ENCODE data around the gene TMEM190.
A peak's percentile ranks its signal among the peaks of the same experiment; 100 is the strongest.
"Not testable (repeated sequence)": the region's sequence is repeated elsewhere in the genome, so short reads cannot be mapped to it uniquely, and the experiment has no call there.

The TMEM190 gene

DNA sequence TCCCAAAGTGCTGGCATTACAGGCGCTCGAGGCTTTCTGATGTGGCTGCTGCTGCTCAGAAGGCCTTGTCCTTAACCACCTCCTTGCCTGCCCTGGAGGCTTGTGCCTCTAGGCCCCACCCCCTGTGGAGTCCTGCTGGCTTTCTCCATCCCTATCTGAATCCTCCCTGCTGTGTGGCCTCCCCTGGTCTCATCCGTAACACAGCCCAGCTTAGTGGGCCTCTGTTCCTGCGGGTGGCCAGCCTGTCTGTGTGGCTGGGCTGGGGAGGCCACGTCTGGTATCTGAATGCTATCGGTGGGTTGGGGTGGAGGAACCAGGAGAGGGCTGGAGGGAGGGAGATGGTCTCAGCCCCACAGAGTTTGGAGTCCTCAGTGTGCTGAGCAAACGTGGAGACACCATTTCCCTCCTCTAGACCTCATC, 13.8 kb downstream of the TMEM190 start:
- Histone ChIP-seq H3K36me3 (ENCODE audit: insufficient read depth, low read depth, low read length) (peaks cover 42% of the 10 kb centered on the region), H3K9ac (ENCODE audit: low read depth, low read length) (no peak overlapping the region), H3K27me3 (ENCODE audit: insufficient read depth, low read length) (no peaks in the 10 kb centered on the region), H3K27ac (ENCODE audit: low read length) (no peak overlapping the region), H3K4me1 (ENCODE audit: insufficient read depth, low read length) (peaks cover 42% of the 10 kb centered on the region), H3K9me3 (ENCODE audit: insufficient read depth, low read depth, low read length) (no peaks in the 10 kb centered on the region), H3K4me3 (ENCODE audit: low read length) (no peak overlapping the region)

DNA sequence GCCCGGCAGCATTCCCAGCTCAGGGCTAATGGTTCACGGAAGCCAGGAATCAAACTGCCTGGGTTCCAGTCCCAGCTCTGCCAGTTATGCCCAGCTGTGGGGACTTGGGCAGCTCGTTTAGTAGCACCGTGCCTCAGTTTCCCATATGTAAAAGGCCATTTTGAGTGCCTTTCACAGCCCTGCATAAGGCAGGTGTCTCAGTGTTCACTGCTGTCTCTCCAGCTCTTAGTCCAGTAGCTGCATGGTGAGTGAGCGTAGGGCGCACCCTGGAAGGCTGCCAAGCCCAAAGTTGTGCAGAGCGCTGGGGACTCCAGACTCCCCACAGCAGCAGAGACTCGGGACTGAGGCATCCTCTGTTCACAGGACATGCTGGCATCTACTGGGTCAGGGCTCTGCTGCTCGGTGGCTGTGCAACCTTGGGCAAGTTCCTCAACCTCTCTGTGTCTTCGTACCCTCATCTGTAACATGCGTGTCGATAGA, 14.6 kb downstream of the TMEM190 start:
- no peaks in the 10 kb centered on the region for H3K9me3 ChIP-seq (ENCODE audit: insufficient read depth, low read depth, low read length)
- no peak overlapping the region for H3K27ac ChIP-seq (ENCODE audit: low read length)
- no peak overlapping the region for H3K9ac ChIP-seq (ENCODE audit: low read depth, low read length)
- H3K36me3 ChIP-seq (ENCODE audit: insufficient read depth, low read depth, low read length): peaks cover 42% of the 10 kb centered on the region
- no peak overlapping the region for H3K4me3 ChIP-seq (ENCODE audit: low read length)
- no peaks in the 10 kb centered on the region for H3K27me3 ChIP-seq (ENCODE audit: insufficient read depth, low read length)
- H3K4me1 ChIP-seq (ENCODE audit: insufficient read depth, low read length): peaks cover 42% of the 10 kb centered on the region

DNA sequence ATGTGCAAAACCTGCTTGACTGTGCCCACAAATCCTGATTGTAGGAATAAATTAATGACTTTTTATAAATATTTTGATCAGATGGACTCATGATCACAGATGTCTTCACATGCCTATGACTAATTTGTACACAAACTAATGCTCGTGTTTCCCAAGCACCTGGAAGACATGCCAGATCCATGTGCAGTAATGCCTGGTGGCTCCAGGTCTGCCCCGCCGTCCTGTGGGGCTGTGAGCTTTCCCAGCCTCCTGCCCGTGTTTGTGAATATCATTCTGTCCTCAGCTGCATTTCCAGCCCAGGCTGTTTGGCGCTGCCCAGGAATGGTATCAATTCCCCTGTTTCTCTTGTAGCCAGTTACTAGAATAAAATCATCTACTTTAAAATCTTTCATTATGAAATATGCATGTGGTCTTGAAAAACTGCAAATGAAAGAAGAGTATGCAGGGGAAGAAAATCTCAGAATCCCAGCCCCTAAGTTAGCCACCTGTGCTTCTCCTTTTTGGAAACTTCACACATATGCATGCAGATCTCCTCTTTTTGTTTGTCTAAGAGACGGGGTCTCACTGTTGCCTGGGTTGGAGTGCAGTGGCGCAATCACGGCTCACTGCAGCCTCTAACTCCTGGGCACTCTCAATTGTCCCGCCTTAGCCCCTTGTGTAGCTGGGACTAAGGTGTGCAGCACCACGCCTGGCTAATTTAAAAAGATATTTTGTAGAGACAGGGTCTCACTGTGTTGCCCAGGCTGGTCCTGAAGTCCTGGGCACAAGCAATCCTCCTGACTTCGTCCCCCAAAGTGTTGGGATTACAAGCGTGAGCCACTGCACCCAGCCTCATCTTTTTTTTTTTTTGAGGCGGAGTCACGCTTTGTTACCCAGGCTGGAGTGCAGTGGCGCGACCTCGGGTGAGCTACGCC, 15.3 kb downstream of the TMEM190 start:
- Histone ChIP-seq H3K36me3 (ENCODE audit: insufficient read depth, low read depth, low read length) (peaks cover 36% of the 10 kb centered on the region), H3K4me1 (ENCODE audit: insufficient read depth, low read length) (peaks cover 40% of the 10 kb centered on the region), H3K27me3 (ENCODE audit: insufficient read depth, low read length) (no peaks in the 10 kb centered on the region)

DNA sequence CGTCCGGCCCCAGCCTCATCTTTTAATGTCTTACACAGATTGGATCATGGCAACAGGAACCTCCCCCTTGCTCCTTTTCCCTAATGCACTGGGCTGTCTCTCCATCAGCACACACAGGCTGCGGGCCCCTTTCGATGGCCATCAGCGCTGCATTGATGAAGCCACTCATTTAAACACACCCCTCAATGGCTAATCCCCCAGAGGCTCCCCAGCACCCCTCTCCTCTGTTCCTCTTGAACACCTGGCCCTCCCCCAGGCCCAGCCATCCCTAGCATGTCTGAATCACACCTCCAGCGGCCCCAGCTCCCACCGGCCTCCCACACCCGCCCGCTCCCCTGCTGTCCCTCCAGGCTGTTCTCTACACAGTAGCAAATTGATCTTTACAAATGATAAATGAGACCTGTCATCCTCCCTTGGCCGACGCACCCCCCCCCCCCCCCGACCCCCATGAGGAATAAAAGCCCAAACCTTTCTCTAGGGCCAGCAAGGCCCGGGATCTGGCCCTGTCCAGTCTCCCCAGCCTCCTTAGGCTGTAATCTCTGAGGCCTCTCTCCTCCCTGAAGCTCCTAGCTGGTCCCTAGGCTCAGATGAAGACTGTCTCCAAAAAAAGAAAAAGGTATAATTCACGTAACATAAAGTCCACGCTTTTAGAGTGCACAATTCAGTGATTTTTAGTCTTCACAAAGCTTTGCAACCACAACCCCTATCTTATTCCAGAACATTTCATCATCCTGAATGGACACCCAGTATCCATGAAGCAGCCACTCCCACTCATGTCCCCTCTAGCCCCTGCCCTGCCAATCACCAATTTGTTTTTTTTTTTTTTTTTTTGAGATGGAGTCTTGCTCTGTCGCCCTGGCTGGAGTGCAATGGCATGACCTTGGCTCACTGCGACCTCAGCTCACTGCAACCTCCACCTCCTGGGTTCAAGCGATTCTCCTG, 16.5 kb downstream of the TMEM190 start:
- Histone ChIP-seq H3K27ac (ENCODE audit: low read length) (peak overlapping the region; percentile 70), H3K9ac (ENCODE audit: low read depth, low read length) (peak overlapping the region; percentile 60; the same call in 1 of the 2 replicates), H3K9me3 (ENCODE audit: insufficient read depth, low read depth, low read length) (no peaks in the 10 kb centered on the region), H3K27me3 (ENCODE audit: insufficient read depth, low read length) (no peaks in the 10 kb centered on the region), H3K36me3 (ENCODE audit: insufficient read depth, low read depth, low read length) (peaks cover 24% of the 10 kb centered on the region), H3K4me3 (ENCODE audit: low read length) (peak overlapping the region; percentile 43; the same call in 1 of the 2 replicates), H3K4me1 (ENCODE audit: insufficient read depth, low read length) (peaks cover 31% of the 10 kb centered on the region)

More for the DNA sequence above, 15.3 kb downstream of the TMEM190 start:
- Histone ChIP-seq H3K9ac (ENCODE audit: low read depth, low read length) (peak overlapping the region; percentile 60; the same call in 1 of the 2 replicates), H3K4me3 (ENCODE audit: low read length) (peak overlapping the region; percentile 43), H3K27ac (ENCODE audit: low read length) (no peak overlapping the region), H3K9me3 (ENCODE audit: insufficient read depth, low read depth, low read length) (no peaks in the 10 kb centered on the region)

DNA sequence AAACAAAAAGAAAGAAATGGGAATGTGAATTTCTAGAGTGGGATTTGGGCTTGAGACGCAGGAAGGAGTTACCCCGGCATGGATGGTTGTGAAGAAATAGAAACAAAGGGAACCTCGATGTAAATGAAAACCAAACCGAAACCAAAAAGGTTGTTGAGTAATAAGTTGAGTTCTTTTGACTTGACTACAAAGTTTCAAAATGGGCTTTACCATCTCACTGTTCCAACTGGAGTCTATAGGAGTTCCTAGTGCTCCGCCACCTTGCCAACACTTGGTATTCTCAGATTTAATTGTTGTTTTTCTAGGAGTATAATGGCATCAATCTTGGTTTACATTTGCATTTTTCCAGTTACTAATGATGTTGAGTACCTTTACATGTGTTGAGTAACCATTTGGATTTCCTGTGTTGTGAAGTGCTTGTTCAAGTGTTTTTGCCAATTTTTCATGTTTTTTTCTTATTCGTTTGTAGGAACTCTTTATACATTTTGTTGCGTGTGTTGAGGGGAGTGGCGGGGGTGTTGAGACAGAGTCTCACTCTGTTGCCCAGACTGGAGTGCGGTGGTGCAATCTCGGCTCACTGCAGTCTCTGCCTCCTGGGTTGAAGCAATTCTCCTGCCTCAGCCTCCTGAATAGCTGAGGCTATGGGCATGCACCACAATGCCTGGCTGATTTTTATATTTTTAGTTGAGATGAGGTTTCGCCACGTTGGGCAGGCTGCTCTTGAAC, 21.7 kb downstream of the TMEM190 start:
- Histone ChIP-seq H3K9ac (ENCODE audit: low read depth, low read length) (no peak overlapping the region), H3K36me3 (ENCODE audit: insufficient read depth, low read depth, low read length) (peaks cover 31% of the 10 kb centered on the region), H3K4me3 (ENCODE audit: low read length) (no peak overlapping the region), H3K4me1 (ENCODE audit: insufficient read depth, low read length) (peaks cover 2% of the 10 kb centered on the region; the same call in 1 of the 2 replicates), H3K9me3 (ENCODE audit: insufficient read depth, low read depth, low read length) (no peaks in the 10 kb centered on the region), H3K27me3 (ENCODE audit: insufficient read depth, low read length) (no peaks in the 10 kb centered on the region), H3K27ac (ENCODE audit: low read length) (no peak overlapping the region)

DNA sequence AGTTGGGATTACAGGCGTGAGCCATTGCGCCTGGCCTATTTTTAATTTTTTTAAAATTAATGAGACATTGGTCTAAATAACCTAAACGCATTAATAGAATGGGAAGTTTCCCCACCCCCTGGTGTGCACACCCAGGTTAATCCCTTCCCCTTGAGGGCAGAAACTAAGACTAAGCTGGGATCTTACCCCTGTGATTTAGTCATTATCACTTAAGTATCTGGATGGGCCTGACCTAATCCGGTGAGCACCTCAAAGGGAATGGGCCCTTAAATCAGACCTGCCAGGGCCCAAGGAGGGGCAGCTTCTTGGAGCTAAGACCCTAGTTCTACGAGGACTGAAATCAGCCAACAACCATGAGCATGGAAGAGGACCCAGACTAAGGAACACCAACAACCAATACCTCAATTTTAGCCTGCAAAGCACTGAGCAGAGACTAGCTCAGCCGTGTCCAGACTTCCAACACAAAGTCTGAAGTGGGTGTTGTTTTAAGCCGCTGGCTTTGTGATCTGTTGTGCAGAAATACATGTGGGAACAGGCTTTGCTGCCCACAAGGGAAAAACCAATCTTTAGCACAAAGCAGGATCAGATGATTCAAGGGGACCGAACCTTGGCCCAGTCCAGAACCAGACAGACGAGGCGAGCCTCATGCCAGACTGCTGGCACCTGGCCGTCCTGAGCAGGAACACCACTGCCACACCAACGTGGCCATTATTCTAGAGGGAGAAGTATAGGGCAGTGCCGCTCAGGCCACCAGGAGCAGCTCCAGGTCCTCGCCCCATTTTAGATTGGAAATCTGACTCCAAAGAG, 23.9 kb downstream of the TMEM190 start:
- H3K4me3 ChIP-seq (ENCODE audit: low read length): no peak overlapping the region
- no peak overlapping the region for H3K9ac ChIP-seq (ENCODE audit: low read depth, low read length)
- no peaks in the 10 kb centered on the region for H3K27me3 ChIP-seq (ENCODE audit: insufficient read depth, low read length)
- H3K36me3 ChIP-seq (ENCODE audit: insufficient read depth, low read depth, low read length): peaks cover 50% of the 10 kb centered on the region
- no peaks in the 10 kb centered on the region for H3K9me3 ChIP-seq (ENCODE audit: insufficient read depth, low read depth, low read length)
- H3K27ac ChIP-seq (ENCODE audit: low read length): no peak overlapping the region
- H3K4me1 ChIP-seq (ENCODE audit: insufficient read depth, low read length): no peaks in the 10 kb centered on the region; the same call in 1 of the 2 replicates

DNA sequence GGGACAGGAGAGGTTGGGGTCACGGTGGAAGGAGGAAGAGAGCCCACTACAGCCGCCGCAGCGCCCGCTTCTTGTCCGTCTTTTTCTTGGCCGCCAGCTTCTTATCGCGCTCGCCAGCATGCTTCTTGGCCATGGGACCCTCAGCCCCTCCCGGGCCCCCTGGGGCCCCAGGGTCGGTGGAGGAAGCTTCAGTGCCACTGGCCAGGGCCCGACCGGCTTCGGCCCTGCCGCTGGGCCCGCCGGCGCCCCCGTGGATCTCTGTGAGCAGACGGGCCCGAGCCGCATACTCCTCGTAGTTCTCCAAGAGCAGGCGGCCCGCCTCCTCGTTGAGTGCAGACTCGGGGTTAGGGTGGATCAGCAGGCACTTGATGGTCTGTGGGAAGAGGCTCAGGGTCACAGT, 24.8 kb downstream of the TMEM190 start:
- H3K36me3 ChIP-seq (ENCODE audit: insufficient read depth, low read depth, low read length): peaks cover 59% of the 10 kb centered on the region
- H3K9me3 ChIP-seq (ENCODE audit: insufficient read depth, low read depth, low read length); H3K4me1 ChIP-seq (ENCODE audit: insufficient read depth, low read length); H3K4me3 ChIP-seq (ENCODE audit: low read length); H3K9ac ChIP-seq (ENCODE audit: low read depth, low read length); H3K27ac ChIP-seq (ENCODE audit: low read length); H3K27me3 ChIP-seq (ENCODE audit: insufficient read depth, low read length): not testable (repeated sequence)

DNA sequence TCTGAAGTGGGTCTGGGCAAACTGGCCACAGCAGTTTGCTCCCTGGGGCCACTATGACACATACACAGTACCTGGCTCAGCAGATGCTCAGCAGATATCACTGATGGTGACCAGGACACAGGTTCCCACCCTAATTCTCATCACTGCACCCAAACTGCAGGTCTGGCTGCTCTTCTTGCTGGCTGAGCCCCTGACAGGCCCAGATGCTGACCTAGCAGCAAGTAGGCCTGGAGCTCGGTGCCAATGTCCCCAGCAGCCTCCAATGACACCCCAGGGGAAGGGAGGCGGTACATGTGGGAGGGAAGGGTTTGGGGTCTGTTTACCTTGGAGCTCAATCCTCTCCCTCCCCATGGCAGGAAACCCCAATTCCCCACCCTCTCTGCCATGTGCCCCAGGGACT, 25.9 kb downstream of the TMEM190 start:
- Histone ChIP-seq H3K27me3 (ENCODE audit: insufficient read depth, low read length) (no peaks in the 10 kb centered on the region), H3K4me3 (ENCODE audit: low read length) (no peak overlapping the region), H3K9ac (ENCODE audit: low read depth, low read length) (no peak overlapping the region), H3K9me3 (ENCODE audit: insufficient read depth, low read depth, low read length) (no peaks in the 10 kb centered on the region), H3K4me1 (ENCODE audit: insufficient read depth, low read length) (peaks cover 9% of the 10 kb centered on the region), H3K36me3 (ENCODE audit: insufficient read depth, low read depth, low read length) (peaks cover 65% of the 10 kb centered on the region), H3K27ac (ENCODE audit: low read length) (no peak overlapping the region)

DNA sequence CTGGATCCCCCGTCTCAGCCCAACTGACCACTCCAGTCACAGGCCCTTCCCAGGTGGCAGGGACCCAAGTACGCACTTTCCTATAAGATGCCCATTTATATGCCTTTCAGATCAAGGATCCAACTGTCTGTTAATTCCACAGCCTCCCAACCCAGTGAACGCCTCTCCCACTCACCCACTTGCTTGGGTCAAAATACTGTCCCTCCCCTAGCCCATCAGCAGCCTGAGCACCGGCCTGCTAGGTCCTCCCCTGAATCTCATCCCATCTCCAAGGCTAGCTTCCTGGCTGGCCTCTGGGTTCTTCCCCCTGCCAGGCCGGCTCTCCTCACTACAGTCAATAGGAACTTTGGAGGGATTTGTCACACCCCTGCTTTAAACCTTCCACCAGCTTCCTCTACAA, 29.0 kb downstream of the TMEM190 start:
- Histone ChIP-seq H3K9me3 (ENCODE audit: insufficient read depth, low read depth, low read length) (no peaks in the 10 kb centered on the region; the same call in 1 of the 2 replicates), H3K36me3 (ENCODE audit: insufficient read depth, low read depth, low read length) (peaks cover 59% of the 10 kb centered on the region), H3K4me1 (ENCODE audit: insufficient read depth, low read length) (peaks cover 9% of the 10 kb centered on the region), H3K9ac (ENCODE audit: low read depth, low read length) (peak overlapping the region; percentile 96; the same call in 1 of the 2 replicates), H3K27ac (ENCODE audit: low read length) (no peak overlapping the region), H3K27me3 (ENCODE audit: insufficient read depth, low read length) (0 out of 2 replicates have a peak, but pooled peaks cover 12% of the 10 kb centered on the region), H3K4me3 (ENCODE audit: low read length) (peak overlapping the region; percentile 87; the same call in 1 of the 2 replicates)

DNA sequence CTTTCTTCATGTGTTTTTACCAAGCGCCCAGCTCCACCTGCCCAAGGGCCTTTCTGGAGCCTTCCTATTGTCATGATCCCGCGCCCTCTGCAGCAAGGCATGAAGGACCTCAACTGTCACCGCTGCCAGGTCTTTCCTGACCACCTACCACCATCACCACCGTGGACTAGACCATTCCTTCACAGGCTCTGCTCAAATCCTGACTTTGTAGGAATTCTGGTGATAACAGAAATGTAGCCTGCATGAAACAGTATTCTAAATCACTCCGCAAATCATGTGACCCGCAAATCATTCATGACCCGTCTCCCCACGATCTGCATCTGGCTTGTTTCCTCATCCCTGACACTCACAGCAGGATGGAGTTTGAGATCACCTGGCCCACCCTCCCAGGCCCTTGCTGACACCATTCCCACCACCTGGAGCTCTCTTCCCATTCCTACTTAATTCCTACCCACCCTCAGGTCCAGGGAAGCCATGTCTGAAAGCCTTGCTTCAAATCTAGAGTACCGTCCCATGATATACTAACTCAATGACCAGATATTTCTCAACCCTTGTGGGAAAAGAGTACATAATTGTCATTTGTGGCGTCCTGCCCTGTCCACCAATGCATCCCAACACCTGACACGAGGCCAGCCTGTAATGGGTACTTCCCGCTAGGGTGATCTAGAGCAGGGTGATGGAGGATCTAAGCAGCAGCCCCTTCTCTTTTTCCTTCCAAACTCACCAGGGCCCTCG, 29.6 kb downstream of the TMEM190 start:
- H3K27ac ChIP-seq (ENCODE audit: low read length): no peak overlapping the region

More for the DNA sequence above, 29.6 kb downstream of the TMEM190 start:
- Histone ChIP-seq H3K27me3 (ENCODE audit: insufficient read depth, low read length) (0 out of 2 replicates have a peak, but pooled peaks cover 17% of the 10 kb centered on the region), H3K4me1 (ENCODE audit: insufficient read depth, low read length) (peaks cover 9% of the 10 kb centered on the region), H3K4me3 (ENCODE audit: low read length) (peak overlapping the region; percentile 87), H3K9ac (ENCODE audit: low read depth, low read length) (peak overlapping the region; percentile 96), H3K36me3 (ENCODE audit: insufficient read depth, low read depth, low read length) (peaks cover 52% of the 10 kb centered on the region), H3K9me3 (ENCODE audit: insufficient read depth, low read depth, low read length) (no peaks in the 10 kb centered on the region; the same call in 1 of the 2 replicates)

Data from iPS-20b (cell line).